M059J (cell line): ENCODE data around the gene CNN1. TPM values are rescaled to one million over a fixed set of nuclear protein-coding genes. Genes with fewer than 3 reads are reported as not detected.

Experiments used
- DNase-seq: peaks from one replicate; pipeline ENCODE4 v3.0.0-alpha.2; 2012; ENCODE audit warnings: low read depth
- total RNA-seq: library from RNA; depleted of rRNA; stranded (reverse); fragments of >200 nt; shearing (Covaris generic); gene quantifications from 2 replicates; pipeline ENCODE4 v1.2.3, GENCODE V29; 2014

Gene CNN1
- total RNA-seq, 1 experiment from 2014 or later, result 31.4 TPM

- no peak for DNase-seq
Observed at GRCh38 chr19:11534538-11534937, 4.1 kb upstream of the CNN1 start.

GRCh38 chr19:11534948-11535347 lies 3.7 kb upstream of the CNN1 start:
- no peak for DNase-seq

- DNase-seq, result peak; percentile 84
Observed at GRCh38 chr19:11535792-11536595, 2.7 kb upstream of the CNN1 start.

GRCh38 chr19:11539495-11540365 lies 1.1 kb downstream of the CNN1 start:
- DNase-seq, result peak; percentile 44

GRCh38 chr19:11540645-11541044 lies 2.0 kb downstream of the CNN1 start:
- peak; percentile 61 for DNase-seq

GRCh38 chr19:11541238-11541637 lies 2.6 kb downstream of the CNN1 start:
- DNase-seq, result no peak

GRCh38 chr19:11547929-11548700 lies 9.5 kb downstream of the CNN1 start:
- DNase-seq, result no peak

GRCh38 chr19:11549386-11549953 lies 10.8 kb downstream of the CNN1 start:
- DNase-seq, result no peak

GRCh38 chr19:11550265-11550664 lies 11.6 kb downstream of the CNN1 start:
- DNase-seq, result no peak

GRCh38 chr19:11551603-11552235 lies 13.1 kb downstream of the CNN1 start:
- no peak for DNase-seq

GRCh38 chr19:11552666-11553372 lies 14.2 kb downstream of the CNN1 start:
- DNase-seq, result no peak

- DNase-seq, result no peak
Observed at GRCh38 chr19:11554160-11554559, 15.5 kb downstream of the CNN1 start.

- DNase-seq, result no peak
Observed at GRCh38 chr19:11555246-11555645, 16.6 kb downstream of the CNN1 start.

- no peak for DNase-seq
Observed at GRCh38 chr19:11556634-11557420, 18.2 kb downstream of the CNN1 start.

GRCh38 chr19:11558881-11559828 lies 20.5 kb downstream of the CNN1 start, which contains the start of gene ELOF1:
ELOF1 (minus strand) TSS chr19:11559230; CDS start chr19:11554347, 4,883 bp downstream.
- peak; percentile 97 for DNase-seq

GRCh38 chr19:11560404-11561051 lies 21.9 kb downstream of the CNN1 start:
- DNase-seq, result peak; percentile 76

- DNase-seq, result no peak
Observed at GRCh38 chr19:11563532-11563931, 24.9 kb downstream of the CNN1 start.
